Tibial artery (tissue), 4 donors: ENCODE measurements around the gene WDR86.

Experiments used
- DNase-seq, 2 donors: peaks; one replicate each; pipeline ENCODE4 v3.0.0-alpha.2; 2019
- H3K27ac ChIP-seq, 2 donors: fragments of 200-600 bp; sonication (generic) in 1 of 2; 1 replicate in 1 of 2; 2 replicates in 1 of 2; pipeline ENCODE4 v1.5.1; 2018 to 2019; ENCODE audit warnings: mild to moderate bottlenecking in 1 of 2
- H3K27me3 ChIP-seq, 2 donors: fragments of 200-600 bp; sonication (generic) in 1 of 2; one replicate each; pipeline versions ENCODE4 v1.5.1 to v1.6.0; 2016 to 2019
- H3K36me3 ChIP-seq, 3 donors: fragments of 200-600 bp; sonication (generic) in 2 of 3; one replicate each; pipeline ENCODE4 v1.5.1; 2016 to 2019; ENCODE audit warnings: mild to moderate bottlenecking in 2 of 3
- H3K4me1 ChIP-seq, 4 donors: fragments of 200-600 bp; sonication (generic) in 2 of 4; 1 replicate in 3 of 4; 2 replicates in 1 of 4; pipeline ENCODE4 v1.5.1; 2016 to 2019
- H3K4me3 ChIP-seq, 2 donors: fragments of 200-600 bp; sonication (generic) in 1 of 2; 1 replicate in 1 of 2; 2 replicates in 1 of 2; pipeline ENCODE4 v1.5.1; 2018 to 2019; ENCODE audit warnings: mild to moderate bottlenecking in 2 of 2
- H3K9me3 ChIP-seq, 3 donors: fragments of 200-600 bp; sonication (generic) in 1 of 3; one replicate each; pipeline ENCODE4 v1.5.1; 2016 to 2019
- CTCF ChIP-seq, 2 experiments: fragments of 200-600 bp in 1 of 2; fragments of 450-650 bp in 1 of 2; IDR thresholded peaks; one replicate each; pipeline ENCODE4 v1.5.1; 2017 to 2019; ENCODE audit warnings: antibody characterized with exemption in 2 of 2, mild to moderate bottlenecking in 1 of 2, moderate library complexity in 1 of 2
- intact Hi-C: fragments of 100-400 bp; cut with DNase I; formaldehyde crosslinking; loops from one replicate; pipeline ENCODE4 v1.15.0; 2023; ENCODE audit warnings: low total_unique reads

WDR86 gene

GRCh38 chr7:151338809-151339208 lies 71.0 kb downstream of the WDR86 start:
- TF ChIP-seq CTCF (IDR thresholded peaks at IDR 0.05) = no peak
- H3K4me3 ChIP-seq = no peak overlapping the region
- no peak overlapping the region for H3K27ac ChIP-seq
- no peak for DNase-seq
- no peaks in the 10 kb centered on the region for H3K36me3 ChIP-seq
- peaks cover 0 to 27% (median 15%) of the 10 kb centered on the region in 4 donors for H3K4me1 ChIP-seq
- no peaks in the 10 kb centered on the region for H3K9me3 ChIP-seq
- intact Hi-C loops = no loop called here
- H3K27me3 ChIP-seq = no peaks in the 10 kb centered on the region

GRCh38 chr7:151337346-151337745 lies 72.5 kb downstream of the WDR86 start:
- no peaks in the 10 kb centered on the region for H3K36me3 ChIP-seq
- H3K4me3 ChIP-seq = no peak overlapping the region
- no peak overlapping the region for H3K27ac ChIP-seq
- H3K4me1 ChIP-seq = peaks cover 0 to 13% (median 3%) of the 10 kb centered on the region in 4 donors
- no peaks in the 10 kb centered on the region for H3K9me3 ChIP-seq
- intact Hi-C loops = no loop called here
- no peaks in the 10 kb centered on the region for H3K27me3 ChIP-seq
- DNase-seq = no peak
- TF ChIP-seq CTCF (IDR thresholded peaks at IDR 0.05) = no peak

GRCh38 chr7:151336027-151336708 lies 73.7 kb downstream of the WDR86 start:
- peaks cover 0 to 11% (median 2%) of the 10 kb centered on the region in 4 donors for H3K4me1 ChIP-seq
- no peaks in the 10 kb centered on the region for H3K27me3 ChIP-seq
- no peak overlapping the region for H3K4me3 ChIP-seq
- intact Hi-C loops = no loop called here
- no peak for DNase-seq
- no peak for TF ChIP-seq CTCF (IDR thresholded peaks at IDR 0.05)
- H3K36me3 ChIP-seq = no peaks in the 10 kb centered on the region
- H3K9me3 ChIP-seq = no peaks in the 10 kb centered on the region
- H3K27ac ChIP-seq = no peak overlapping the region

GRCh38 chr7:151334628-151335027 lies 75.2 kb downstream of the WDR86 start:
- H3K27me3 ChIP-seq = no peaks in the 10 kb centered on the region
- H3K9me3 ChIP-seq = no peaks in the 10 kb centered on the region
- intact Hi-C loops = no loop called here
- H3K27ac ChIP-seq = no peak overlapping the region
- no peak overlapping the region for H3K4me3 ChIP-seq
- TF ChIP-seq CTCF (IDR thresholded peaks at IDR 0.05) = no peak
- no peaks in the 10 kb centered on the region for H3K36me3 ChIP-seq
- H3K4me1 ChIP-seq = no peaks in the 10 kb centered on the region
- no peak for DNase-seq
